Renal cortex interstitium (tissue), 11 donors: Measurements from ENCODE around the gene C2. TPM values are rescaled to one million over a fixed set of nuclear protein-coding genes. Genes with fewer than 3 reads are reported as not detected.

Experiments used
- DNase-seq, 11 donors: peaks; one replicate each; pipeline ENCODE4 v3.0.0-alpha.2; 2013; ENCODE audit warnings: low read depth in 9 of 11, low spot score in 4 of 11; ENCODE audit errors: extremely low read depth in 1 of 11
- polyA plus RNA-seq, 3 donors: library from polyadenylated mRNA; unstranded; fragments of 120-200 nt; gene quantifications; one replicate each; pipeline ENCODE4 v1.2.1, GENCODE V29; 2013; ENCODE audit not compliant: insufficient read length in 3 of 3

Gene C2
- polyA plus RNA-seq, 3 donors, result 3.0 to 4.2 (median 4.0) TPM

- no peak for DNase-seq
Measured at GRCh38 chr6:31947864-31948263, 20.3 kb downstream of the C2 start.

GRCh38 chr6:31948306-31948705 is 20.8 kb downstream of the C2 start:
- no peak for DNase-seq

DNA sequence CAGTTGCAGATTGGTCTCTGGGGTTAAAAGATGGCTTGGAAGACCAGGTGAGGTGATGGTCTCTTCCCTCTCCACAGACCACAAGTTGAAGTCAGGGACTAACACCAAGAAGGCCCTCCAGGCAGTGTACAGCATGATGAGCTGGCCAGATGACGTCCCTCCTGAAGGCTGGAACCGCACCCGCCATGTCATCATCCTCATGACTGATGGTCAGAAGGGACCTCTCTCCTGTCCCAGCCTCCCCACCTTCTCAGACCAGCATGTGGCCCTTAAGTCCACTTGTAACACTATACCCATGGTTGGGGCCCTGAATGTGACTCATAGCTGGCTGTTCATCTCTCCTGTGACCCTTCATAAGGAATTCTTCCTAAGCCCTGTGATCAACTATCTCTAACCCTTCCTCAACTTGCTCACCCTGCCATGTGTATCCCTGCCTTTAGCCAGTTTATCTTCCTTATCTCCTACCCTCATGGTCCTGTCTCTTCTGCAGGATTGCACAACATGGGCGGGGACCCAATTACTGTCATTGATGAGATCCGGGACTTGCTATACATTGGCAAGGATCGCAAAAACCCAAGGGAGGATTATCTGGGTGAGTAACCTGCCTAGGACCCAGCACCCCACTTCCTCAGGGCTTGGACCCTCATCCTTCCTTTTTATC is 21.4 kb downstream of the C2 start:
- DNase-seq, result no peak

GRCh38 chr6:31949926-31950548 is 22.5 kb downstream of the C2 start:
- no peak for DNase-seq

DNA sequence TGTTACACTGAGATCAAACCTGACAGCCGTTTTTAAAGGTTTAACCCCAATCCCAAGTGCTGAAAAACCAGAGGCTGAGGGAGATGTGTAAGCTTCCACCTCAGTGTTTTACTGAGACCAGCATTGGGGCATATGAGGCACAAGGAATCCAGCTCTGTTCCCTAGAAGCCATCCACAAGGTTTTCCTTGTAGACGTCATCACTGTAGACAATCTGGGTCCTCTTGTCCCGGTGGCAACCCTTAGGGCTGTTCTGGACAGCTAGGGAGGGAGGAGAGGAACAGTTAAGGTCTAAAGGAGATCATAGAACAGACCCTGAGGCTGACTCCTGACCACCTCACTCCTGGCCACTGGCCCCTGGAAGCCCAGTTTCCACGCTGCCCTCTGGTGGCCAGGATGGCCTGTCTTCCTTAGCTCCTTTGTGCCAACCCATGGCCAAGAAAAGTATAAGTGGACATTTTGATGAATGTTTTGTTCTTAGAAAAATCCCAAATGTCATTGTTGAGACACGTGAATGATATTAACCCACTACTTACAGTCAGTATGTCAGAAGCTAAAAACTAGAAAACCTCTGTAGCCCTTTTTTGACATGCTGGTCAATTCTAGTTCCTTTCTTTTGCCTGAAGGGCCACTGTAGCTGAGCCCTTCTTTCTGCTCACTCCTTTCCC is 24.8 kb downstream of the C2 start:
- peak in 6 of 11 donors; percentile 26 to 45 (median 32) for DNase-seq

DNA sequence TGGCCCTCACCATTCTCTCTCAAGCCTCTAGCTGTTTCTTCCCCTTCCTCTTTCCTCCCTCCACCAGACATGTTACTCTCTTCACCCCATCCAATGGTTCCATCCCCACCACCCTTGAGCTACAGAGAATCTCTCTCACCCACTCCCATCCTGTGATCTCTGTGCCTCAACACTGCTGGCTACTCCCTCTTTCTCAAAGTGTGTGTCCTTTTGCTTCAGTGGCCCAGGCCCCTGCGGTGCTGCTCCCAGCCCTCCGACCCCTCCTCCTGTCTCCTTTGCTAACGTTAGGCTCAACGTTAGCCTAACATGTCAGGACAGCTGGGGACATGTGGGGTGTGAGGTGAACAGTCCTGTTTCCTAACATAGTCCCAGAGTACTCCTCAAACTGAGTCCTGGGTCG is 25.4 kb downstream of the C2 start:
- no peak for DNase-seq

- DNase-seq, result no peak
Measured at GRCh38 chr6:31954511-31954910, 27.0 kb downstream of the C2 start.

- DNase-seq, result no peak
Measured at GRCh38 chr6:31956796-31957195, 29.3 kb downstream of the C2 start.

DNA sequence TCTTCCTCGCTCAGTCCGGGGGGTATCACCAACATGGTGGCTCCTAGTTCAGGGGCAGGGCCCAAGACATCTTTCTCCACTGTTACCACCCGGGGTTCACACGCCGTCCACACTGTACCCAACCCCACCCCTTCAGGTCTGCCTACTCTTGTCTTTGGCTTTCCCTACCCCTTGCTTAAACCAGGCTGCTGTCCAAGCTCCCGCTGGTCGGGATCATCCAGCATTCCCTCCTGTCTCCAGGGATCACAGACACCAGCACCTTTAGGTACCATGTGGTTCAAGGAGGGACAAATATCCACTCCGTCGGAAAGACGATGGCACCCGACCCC is 30.9 kb downstream of the C2 start:
- no peak for DNase-seq

DNA sequence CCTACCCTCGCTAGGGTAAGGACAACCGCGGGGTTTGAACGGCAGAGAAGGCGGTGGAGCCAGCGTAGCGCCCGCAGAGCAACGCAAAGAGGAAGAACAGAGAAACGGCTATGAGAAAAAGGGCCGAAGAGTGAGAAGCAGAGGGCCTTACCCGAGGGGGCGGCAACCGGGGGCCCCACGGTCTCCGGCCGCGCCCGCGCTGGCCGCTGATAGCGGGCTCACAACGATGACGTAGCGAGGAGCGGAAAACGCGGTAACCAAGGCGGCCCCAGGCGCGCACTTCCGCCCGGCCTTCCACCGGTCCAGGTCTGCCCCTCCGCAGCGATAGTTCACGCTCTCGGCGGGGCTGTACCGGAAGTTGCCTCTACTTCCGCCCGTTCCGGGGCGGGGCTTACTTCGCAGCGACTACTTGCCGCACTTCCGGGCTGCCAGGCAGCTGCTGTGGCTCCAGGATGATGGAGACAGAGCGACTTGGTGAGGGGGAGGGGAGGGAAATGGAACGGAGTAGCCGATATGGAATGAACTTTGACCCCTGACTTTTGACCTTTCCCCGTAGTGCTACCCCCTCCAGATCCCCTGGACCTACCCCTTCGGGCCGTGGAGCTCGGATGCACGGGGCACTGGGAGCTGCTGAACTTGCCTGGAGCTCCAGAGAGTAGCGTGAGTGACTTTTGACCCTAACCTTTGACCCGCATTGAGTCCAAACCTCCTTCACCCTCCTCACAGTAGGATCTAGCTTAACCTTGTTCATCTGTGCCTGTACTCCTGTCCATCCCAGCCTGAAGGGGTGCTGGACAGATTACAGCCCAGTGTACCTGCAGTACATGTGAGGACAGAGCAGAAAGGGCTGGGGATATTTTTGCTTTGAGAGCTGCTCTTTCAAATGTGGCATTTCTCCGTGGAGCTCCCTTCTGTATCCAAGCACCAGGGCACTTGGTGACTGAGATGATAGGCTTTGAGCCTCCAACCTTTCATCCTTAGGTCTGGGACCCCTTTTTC is 31.5 kb downstream of the C2 start, which contains the start of the genes NELFE and SKIC2:
Gene NELFE (minus strand): TSS at position 231 of the 999 bp plus-strand sequence. CDS start 525 bp downstream, outside the sequence.
Gene SKIC2 (plus strand): TSS at position 435 of the 999 bp plus-strand sequence. CDS start 18 bp downstream, at position 453.
- DNase-seq, result peak; percentile 94 to 97 (median 97)

DNA sequence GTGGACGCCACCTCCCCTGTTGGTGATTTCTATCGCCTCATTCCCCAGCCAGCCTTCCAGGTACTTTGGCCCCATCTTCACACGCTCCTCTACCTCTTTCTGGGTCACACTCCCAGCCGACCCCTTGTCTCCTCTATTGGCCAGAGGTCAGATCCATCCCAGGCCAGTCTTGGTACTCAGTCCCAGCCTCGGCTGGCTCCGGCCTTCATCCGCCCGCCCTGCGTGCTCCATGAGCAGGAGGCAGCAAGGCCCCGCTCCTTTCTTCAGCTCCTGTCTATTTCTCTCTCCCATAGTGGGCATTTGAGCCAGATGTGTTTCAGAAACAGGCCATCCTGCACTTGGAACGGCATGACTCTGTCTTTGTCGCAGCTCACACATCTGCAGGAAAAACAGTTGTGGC is 34.1 kb downstream of the C2 start:
- DNase-seq, result no peak

GRCh38 chr6:31963921-31964320 is 36.4 kb downstream of the C2 start:
- DNase-seq, result no peak

- no peak for DNase-seq
Measured at GRCh38 chr6:31965700-31966099, 38.2 kb downstream of the C2 start.

GRCh38 chr6:31966506-31966905 is 39.0 kb downstream of the C2 start:
- DNase-seq, result no peak

DNA sequence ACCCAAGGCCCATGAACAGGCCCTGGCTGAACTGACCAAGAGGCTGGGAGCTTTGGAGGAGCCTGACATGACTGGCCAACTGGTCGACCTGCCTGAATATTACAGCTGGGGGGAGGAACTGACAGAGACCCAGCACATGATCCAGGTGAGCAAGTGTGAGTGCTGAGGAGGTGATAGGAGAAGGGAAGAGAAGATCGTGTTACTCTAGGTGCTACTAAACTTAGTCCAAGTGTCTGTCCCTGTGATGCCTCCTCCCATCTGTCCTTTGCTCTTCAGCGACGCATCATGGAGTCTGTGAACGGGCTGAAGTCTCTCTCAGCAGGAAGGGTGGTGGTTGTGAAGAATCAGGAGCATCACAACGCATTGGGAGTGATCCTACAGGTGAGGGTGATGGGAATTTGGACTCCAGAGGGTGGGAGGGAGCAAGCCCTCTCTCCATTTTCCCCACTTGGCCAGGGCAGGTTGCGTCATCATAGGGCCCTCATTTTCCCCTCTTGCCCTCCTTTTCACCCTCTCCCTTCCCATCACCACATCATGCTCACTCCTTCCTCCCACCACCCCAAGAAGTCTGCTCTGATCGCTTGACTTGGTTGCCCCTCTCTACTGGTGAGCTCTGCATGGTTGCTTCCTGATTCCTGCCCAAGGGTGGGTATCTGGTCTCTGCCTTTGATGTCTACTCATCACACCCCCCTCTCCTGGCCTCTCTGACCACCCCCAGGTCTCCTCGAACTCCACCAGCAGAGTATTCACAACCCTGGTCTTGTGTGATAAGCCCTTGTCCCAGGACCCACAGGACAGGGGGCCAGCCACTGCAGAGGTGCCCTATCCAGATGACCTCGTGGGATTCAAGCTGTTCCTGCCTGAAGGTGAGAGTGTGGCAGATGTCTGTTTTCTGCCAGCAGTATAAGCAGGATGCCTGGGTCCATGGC is 39.7 kb downstream of the C2 start:
- DNase-seq, result no peak

- DNase-seq, result no peak
Measured at GRCh38 chr6:31967926-31968320, 40.4 kb downstream of the C2 start.

GRCh38 chr6:31968326-31968725 is 40.8 kb downstream of the C2 start:
- no peak for DNase-seq
